OCI-LY7 (cell line): ENCODE results near the gene PCYT1B. TPM values are rescaled to one million over a fixed set of nuclear protein-coding genes. Genes with fewer than 3 reads are reported as not detected.

Experiments
- BruUV-seq: library from RNA; stranded (reverse); fragments of 400-500 nt; replicated peaks from 2 replicates; lab custom pipeline; 2021; lab: Mats Ljungman, UMichigan
- CTCF ChIA-PET: fragments of 300-600 bp; sonication (Branson Sonifier 250); formaldehyde crosslinking; loops from one replicate; lab custom pipeline; 2022; ENCODE audit warnings: antibody characterized with exemption; ENCODE audit not compliant: unreplicated experiment; lab: Charles Lee
- POLR2A ChIA-PET: fragments of 300-600 bp; sonication (Branson Sonifier 250); formaldehyde crosslinking; loops from one replicate; lab custom pipeline; 2022; ENCODE audit warnings: antibody characterized with exemption; lab: Charles Lee
- DNase-seq: peaks from one replicate; pipeline ENCODE4 v3.0.0-alpha.2; 2015; ENCODE audit warnings: low spot score
- H2AFZ ChIP-seq: fragments of 200-600 bp; sonication (generic), shearing (Covaris generic); 2 replicates; pipeline ENCODE4 v1.6.1; 2014; ENCODE audit warnings: mild to moderate bottlenecking, antibody characterized with exemption, low read length, moderate library complexity
- H3K27ac ChIP-seq: fragments of 200-600 bp; sonication (generic); 2 replicates; pipeline ENCODE4 v1.5.1; 2014; ENCODE audit warnings: mixed run types, low read depth, mild to moderate bottlenecking, moderate library complexity, low read length, inconsistent platforms; ENCODE audit not compliant: poor library complexity, severe bottlenecking
- H3K36me3 ChIP-seq: fragments of 200-600 bp; sonication (generic); 2 replicates; pipeline ENCODE4 v1.6.1; 2014; ENCODE audit warnings: mild to moderate bottlenecking, antibody characterized with exemption, low read length, moderate library complexity, mixed read lengths; ENCODE audit not compliant: insufficient read depth
- H3K4me1 ChIP-seq: fragments of 200-600 bp; sonication (generic); 2 replicates; pipeline ENCODE4 v1.5.1; 2014; ENCODE audit warnings: mild to moderate bottlenecking, low read length; ENCODE audit not compliant: insufficient read depth, poor library complexity, severe bottlenecking
- H3K4me2 ChIP-seq: fragments of 200-600 bp; sonication (generic); 2 replicates; pipeline ENCODE4 v1.6.1; 2014; ENCODE audit warnings: mild to moderate bottlenecking, low read length
- H3K4me3 ChIP-seq: fragments of 200-600 bp; sonication (generic); 2 replicates; pipeline ENCODE4 v1.5.1; 2014; ENCODE audit warnings: mild to moderate bottlenecking, low read depth, low read length; ENCODE audit not compliant: poor library complexity, severe bottlenecking
- H3K79me2 ChIP-seq: fragments of 200-600 bp; sonication (generic); 2 replicates; pipeline ENCODE4 v1.6.1; 2016; ENCODE audit warnings: low read depth, mild to moderate bottlenecking, low read length, moderate library complexity, mixed read lengths; ENCODE audit not compliant: insufficient read depth
- H3K9me2 ChIP-seq: fragments of 200-600 bp; sonication (generic); 2 replicates; pipeline ENCODE4 v1.6.1; 2016; ENCODE audit warnings: mild to moderate bottlenecking, low read length, mixed read lengths; ENCODE audit not compliant: insufficient read depth
- H3K9me3 ChIP-seq: fragments of 200-600 bp; sonication (generic); 2 replicates; pipeline ENCODE4 v1.6.1; 2014; ENCODE audit warnings: mild to moderate bottlenecking, mixed run types, low read length, mixed read lengths
- H4K20me1 ChIP-seq: fragments of 200-600 bp; sonication (generic); 2 replicates; pipeline ENCODE4 v1.6.1; 2014; ENCODE audit warnings: mild to moderate bottlenecking, antibody characterized with exemption, low read length, moderate library complexity, mixed read lengths; ENCODE audit not compliant: insufficient read depth
- EZH2phosphoT487 ChIP-seq: fragments of 200-600 bp; sonication (generic); IDR thresholded peaks from 2 replicates; pipeline ENCODE4 v1.6.1; 2018; ENCODE audit warnings: low read depth, borderline replicate concordance, mild to moderate bottlenecking, mixed run types, antibody characterized with exemption, low read length, moderate library complexity, mixed read lengths
- intact Hi-C: fragments of 100-400 bp; cut with micrococcal nuclease; formaldehyde crosslinking; loops from one replicate; pipeline ENCODE4 v1.10.0; 2022; ENCODE audit not compliant: unreplicated experiment
- total RNA-seq, 2 experiments: library from RNA; depleted of rRNA in 1 of 2; stranded (reverse); fragments of >200 nt in 1 of 2; shearing (Covaris generic) in 1 of 2; gene quantifications; 2 replicates each; pipeline ENCODE4 v1.2.3, GENCODE V29; 2014 to 2022
- TF ChIP-seq, protein P1 (sequence below): fragments of 200-600 bp; sonication (generic); conservative IDR thresholded peaks from 2 replicates; pipeline ENCODE4 v1.5.1; 2014; ENCODE audit warnings: mild to moderate bottlenecking, antibody characterized with exemption, low read length, moderate library complexity, mixed read lengths

The PCYT1B gene
- total RNA-seq, 2 experiments from 2014 or later: not detected

DNA sequence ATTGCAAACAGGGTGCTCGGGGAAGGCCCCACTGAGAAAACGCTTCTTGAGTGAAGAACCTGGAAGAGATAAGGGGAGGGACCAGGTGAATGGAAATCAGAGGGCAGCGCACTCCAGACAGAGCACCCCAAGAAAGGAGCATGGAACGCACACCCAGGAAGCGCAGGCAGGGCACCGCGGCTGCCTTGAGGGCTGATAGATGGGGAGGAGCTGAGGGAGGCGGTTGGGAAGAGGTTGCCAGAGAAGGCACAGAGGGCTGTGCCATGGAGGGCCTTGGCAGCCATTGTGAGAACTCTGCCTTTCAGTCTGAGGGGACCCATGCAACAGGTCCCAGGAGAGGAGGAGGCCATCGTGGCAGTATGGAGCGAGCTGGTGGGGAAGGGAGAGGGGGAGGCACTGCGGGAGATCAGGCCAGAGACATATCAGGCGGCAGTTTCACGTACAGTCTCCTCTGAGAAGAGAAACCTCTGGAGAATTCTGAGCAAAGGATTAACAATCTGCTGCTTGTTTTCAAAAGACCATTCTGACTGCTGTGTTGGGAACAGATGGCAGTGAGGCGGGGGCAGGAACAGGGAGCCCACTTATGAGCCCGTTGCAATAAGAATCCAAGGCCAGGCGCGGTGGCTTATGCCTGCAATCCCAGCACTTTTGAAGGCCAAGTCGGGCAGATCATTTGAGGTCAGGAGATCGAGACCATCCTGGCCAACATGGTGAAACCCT is 83.7 kb downstream of the PCYT1B start:
- H2AFZ ChIP-seq: no peak overlapping the region

DNA sequence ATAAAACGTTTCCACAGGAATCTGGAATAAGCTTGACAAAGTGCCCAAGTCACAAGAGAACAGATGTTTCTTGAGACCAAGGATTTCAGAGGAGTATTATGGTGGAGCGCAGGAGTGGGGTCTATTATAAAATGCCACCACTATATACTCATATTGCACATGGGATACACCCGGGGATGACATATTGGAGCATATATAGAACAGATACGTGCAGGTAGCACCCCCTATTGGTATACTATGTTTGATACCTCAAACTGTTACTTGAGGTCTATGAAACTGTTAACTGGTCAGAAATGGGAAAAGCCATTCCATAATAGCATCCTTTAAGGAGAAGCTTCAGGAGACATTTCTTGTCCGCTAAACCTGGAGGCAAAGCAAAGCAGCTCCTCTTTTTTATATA is 86.0 kb downstream of the PCYT1B start:
- POLR2A ChIA-PET: no interaction called here
- TF ChIP-seq EZH2phosphoT487: no peak
- TF ChIP-seq, protein P1, sequence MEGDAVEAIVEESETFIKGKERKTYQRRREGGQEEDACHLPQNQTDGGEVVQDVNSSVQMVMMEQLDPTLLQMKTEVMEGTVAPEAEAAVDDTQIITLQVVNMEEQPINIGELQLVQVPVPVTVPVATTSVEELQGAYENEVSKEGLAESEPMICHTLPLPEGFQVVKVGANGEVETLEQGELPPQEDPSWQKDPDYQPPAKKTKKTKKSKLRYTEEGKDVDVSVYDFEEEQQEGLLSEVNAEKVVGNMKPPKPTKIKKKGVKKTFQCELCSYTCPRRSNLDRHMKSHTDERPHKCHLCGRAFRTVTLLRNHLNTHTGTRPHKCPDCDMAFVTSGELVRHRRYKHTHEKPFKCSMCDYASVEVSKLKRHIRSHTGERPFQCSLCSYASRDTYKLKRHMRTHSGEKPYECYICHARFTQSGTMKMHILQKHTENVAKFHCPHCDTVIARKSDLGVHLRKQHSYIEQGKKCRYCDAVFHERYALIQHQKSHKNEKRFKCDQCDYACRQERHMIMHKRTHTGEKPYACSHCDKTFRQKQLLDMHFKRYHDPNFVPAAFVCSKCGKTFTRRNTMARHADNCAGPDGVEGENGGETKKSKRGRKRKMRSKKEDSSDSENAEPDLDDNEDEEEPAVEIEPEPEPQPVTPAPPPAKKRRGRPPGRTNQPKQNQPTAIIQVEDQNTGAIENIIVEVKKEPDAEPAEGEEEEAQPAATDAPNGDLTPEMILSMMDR: peak; percentile 68
- H3K4me1 ChIP-seq: no peaks in the 10 kb centered on the region
- H3K27ac ChIP-seq: no peak overlapping the region
- BruUV-seq: no TSS peak
- H3K9me3 ChIP-seq: no peaks in the 10 kb centered on the region
- CTCF ChIA-PET: no interaction called here
- H3K36me3 ChIP-seq: no peaks in the 10 kb centered on the region
- H4K20me1 ChIP-seq: no peaks in the 10 kb centered on the region
- no peak overlapping the region for H2AFZ ChIP-seq
- intact Hi-C loops: loop anchor here (2.0 to 5.0 kb wide), 2 partner anchors 164 to 190 kb away; no protein-coding TSS in a partner anchor
- H3K4me3 ChIP-seq: no peak overlapping the region
- no peaks in the 10 kb centered on the region for H3K9me2 ChIP-seq
- H3K4me2 ChIP-seq: no peak overlapping the region
- no peaks in the 10 kb centered on the region for H3K79me2 ChIP-seq
- peak; percentile 44 for DNase-seq

More for the DNA sequence above, 83.7 kb downstream of the PCYT1B start:
- Histone ChIP-seq H3K79me2 (no peaks in the 10 kb centered on the region), H3K4me1 (no peaks in the 10 kb centered on the region), H3K9me2 (no peaks in the 10 kb centered on the region), H4K20me1 (no peaks in the 10 kb centered on the region), H3K9me3 (no peaks in the 10 kb centered on the region), H3K4me3 (no peak overlapping the region), H3K27ac (no peak overlapping the region), H3K4me2 (no peak overlapping the region), H3K36me3 (no peaks in the 10 kb centered on the region)
- POLR2A ChIA-PET: no interaction called here
- no TSS peak for BruUV-seq
- CTCF ChIA-PET: no interaction called here
- intact Hi-C loops: loop anchor here (5.0 kb wide), 1 partner anchor 166 kb away; no protein-coding TSS in a partner anchor
- TF ChIP-seq, protein P1: no peak
- no peak for TF ChIP-seq EZH2phosphoT487
- DNase-seq: no peak

DNA sequence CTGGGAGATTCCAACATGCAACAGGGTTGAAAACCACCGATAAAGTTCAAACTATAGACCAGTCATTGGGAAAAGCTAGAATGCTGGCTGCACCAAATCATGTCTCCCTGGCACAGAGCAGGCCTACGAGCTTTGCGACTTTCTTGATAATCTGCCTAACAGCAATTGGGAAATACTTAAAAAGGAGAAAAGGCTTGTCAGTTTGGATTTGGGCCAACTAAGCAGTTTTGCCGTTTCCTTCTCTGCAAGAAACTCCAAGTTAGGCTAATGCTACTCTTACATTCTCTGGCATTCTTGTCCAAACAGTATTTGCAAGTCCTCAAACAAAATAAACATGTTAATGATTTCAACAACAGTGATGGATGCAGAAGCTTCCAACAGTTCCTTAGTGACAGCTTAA is 94.1 kb downstream of the PCYT1B start:
- no peak for DNase-seq
- no peaks in the 10 kb centered on the region for H4K20me1 ChIP-seq
- H3K36me3 ChIP-seq: no peaks in the 10 kb centered on the region
- POLR2A ChIA-PET: no interaction called here
- no peaks in the 10 kb centered on the region for H3K9me3 ChIP-seq
- H2AFZ ChIP-seq: no peak overlapping the region
- no TSS peak for BruUV-seq
- no peaks in the 10 kb centered on the region for H3K79me2 ChIP-seq
- TF ChIP-seq EZH2phosphoT487: no peak
- TF ChIP-seq, protein P1: no peak
- H3K4me1 ChIP-seq: no peaks in the 10 kb centered on the region
- CTCF ChIA-PET: no interaction called here
- H3K9me2 ChIP-seq: no peaks in the 10 kb centered on the region
- H3K4me2 ChIP-seq: no peak overlapping the region
- intact Hi-C loops: no loop called here
- no peak overlapping the region for H3K27ac ChIP-seq
- no peak overlapping the region for H3K4me3 ChIP-seq
